Keratinocyte (primary cell): Measurements from ENCODE around the gene PRM2.

Experiments
- EZH2 ChIP-seq: IDR thresholded peaks from one replicate; pipeline ENCODE4 v1.6.1; 2012; ENCODE audit warnings: inconsistent platforms, mild to moderate bottlenecking, low read length, moderate library complexity
- TF ChIP-seq, protein P1 (sequence below), 3 experiments: IDR thresholded peaks in 1 of 3; conservative IDR thresholded peaks in 1 of 3; optimal IDR thresholded peaks in 1 of 3; 2 replicates in 2 of 3; 3 replicates in 1 of 3; pipeline versions ENCODE3 to v1.5.1; 2011; ENCODE audit warnings: low read length in 3 of 3, mild to moderate bottlenecking in 3 of 3, moderate library complexity in 2 of 3, control low read depth in 1 of 3, inconsistent platforms in 1 of 3; ENCODE audit not compliant: insufficient read depth in 2 of 3; ENCODE audit errors: extremely low read depth in 1 of 3

DNA sequence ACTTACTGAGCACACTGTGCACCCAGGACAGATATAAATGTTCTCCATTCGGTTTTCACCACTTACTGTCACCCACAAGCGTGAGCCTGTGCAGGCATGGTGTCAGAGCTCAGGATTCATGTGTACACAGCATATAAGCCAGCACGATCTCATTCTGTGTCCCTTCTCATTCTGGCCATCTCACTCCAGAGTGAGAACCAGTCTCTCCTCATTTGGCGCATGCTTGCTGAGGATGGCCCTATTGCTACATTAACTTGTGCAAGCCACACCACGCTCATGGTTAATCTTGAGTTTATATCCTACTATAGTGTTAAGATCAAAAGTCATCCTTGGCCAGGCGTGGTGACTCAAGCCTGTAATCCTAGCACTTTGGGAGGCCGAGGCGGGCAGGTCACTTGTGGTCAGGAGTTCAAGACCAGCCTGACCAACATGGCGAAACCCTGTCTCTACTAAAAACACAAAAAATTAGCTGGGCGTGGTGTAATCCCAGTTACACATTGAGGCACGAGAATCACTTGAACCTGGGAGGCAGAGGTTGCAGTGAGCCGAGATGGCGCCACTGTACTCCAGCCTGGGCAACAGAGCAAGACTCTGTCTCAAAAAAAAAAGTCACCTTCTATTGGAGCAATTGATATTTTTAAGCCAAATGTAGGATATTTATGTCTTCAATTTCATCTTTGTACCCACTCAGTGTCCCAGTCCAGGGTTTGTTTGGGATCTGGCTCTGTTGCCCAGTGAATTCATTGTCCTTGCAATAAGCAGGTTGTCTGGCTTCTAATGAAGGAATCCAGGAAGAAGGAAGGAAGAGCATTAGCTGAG is 41.2 kb downstream of the PRM2 start:
- TF ChIP-seq, protein P1, sequence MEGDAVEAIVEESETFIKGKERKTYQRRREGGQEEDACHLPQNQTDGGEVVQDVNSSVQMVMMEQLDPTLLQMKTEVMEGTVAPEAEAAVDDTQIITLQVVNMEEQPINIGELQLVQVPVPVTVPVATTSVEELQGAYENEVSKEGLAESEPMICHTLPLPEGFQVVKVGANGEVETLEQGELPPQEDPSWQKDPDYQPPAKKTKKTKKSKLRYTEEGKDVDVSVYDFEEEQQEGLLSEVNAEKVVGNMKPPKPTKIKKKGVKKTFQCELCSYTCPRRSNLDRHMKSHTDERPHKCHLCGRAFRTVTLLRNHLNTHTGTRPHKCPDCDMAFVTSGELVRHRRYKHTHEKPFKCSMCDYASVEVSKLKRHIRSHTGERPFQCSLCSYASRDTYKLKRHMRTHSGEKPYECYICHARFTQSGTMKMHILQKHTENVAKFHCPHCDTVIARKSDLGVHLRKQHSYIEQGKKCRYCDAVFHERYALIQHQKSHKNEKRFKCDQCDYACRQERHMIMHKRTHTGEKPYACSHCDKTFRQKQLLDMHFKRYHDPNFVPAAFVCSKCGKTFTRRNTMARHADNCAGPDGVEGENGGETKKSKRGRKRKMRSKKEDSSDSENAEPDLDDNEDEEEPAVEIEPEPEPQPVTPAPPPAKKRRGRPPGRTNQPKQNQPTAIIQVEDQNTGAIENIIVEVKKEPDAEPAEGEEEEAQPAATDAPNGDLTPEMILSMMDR (optimal IDR thresholded peaks at IDR 0.05 in 1 of 3, IDR thresholded peaks at IDR 0.05 in 1 of 3, conservative IDR thresholded peaks at IDR 0.05 in 1 of 3; ENCODE audit: extremely low read depth in 1 of 3, insufficient read depth in 2 of 3, low read length in 3 of 3), result no peak
- TF ChIP-seq EZH2, result no peak
